ENCODE data around the gene MS4A2.

The MS4A2 gene

DNA sequence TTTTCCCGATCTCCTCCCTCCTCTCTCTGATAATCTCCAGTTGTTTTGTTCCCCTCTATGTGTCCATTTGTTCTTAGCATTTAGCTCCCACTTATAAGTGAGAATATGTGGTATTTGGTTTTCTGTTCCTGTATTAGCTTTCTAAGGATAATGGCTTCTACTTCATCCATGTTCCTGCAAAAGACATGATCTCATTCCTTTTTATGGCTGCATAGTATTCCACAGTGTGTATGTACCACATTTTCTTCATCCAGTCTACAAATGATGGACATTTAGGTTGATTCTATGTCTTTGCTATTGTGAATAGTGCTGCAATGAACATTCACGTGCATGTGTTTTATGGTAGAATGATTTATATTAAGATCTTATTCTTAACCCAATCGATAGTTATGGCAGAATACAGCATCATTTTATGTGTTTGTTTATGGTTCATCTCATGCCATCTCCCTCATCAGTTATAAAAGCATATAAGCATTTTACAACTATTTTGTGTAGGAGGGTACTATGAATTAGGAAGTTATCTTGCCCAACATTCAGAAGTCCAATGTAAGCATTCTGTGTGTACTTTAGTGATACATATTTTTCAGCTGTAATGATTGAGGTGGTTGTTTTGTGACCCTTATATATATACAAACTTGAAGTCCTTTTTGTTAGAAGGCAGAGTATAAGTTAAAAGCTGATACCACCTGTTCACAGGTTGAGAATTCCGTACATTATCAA is 28.8 kb upstream of the MS4A2 start:
- TF ChIP-seq FOXP2 (optimal IDR thresholded peaks at IDR 0.05; ENCODE audit: borderline replicate concordance, extremely low read depth, extremely low read length, insufficient read depth) (no peak), POLR2AphosphoS5 (IDR thresholded peaks at IDR 0.05; ENCODE audit: low read depth, low read length) (no peak), SIN3A (IDR thresholded peaks at IDR 0.05; ENCODE audit: borderline replicate concordance, insufficient read depth, low read length) (no peak), TAF1 (IDR thresholded peaks at IDR 0.05; ENCODE audit: borderline replicate concordance, insufficient read depth, low read length) (no peak), REST (IDR thresholded peaks at IDR 0.05; ENCODE audit: insufficient read depth in 1 of 2, low read depth in 2 of 2, low read length in 2 of 2) (no peak)

DNA sequence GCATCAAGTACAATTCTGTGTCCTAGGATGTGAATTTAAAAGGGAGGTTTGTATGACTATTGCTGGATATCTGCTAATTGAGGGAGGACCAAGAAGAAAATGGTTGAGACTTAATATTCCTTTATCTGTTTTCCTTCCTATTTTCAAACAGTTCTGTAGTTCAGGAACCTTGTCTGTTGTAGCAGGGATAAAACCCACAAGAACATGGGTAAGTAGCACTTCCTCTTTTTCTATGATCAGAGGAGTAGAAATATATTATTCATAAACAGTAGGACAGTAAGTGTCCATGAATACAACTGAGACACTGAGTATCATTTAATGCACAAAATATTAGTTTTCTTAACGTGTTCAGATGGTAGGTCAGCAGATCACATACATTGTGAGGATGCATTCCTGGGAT is 24.4 kb upstream of the MS4A2 start:
- TF ChIP-seq REST (IDR thresholded peaks at IDR 0.05; ENCODE audit: insufficient read depth in 1 of 2, low read depth in 2 of 2, low read length in 2 of 2): no peak
- no peak for TF ChIP-seq TAF1 (IDR thresholded peaks at IDR 0.05; ENCODE audit: borderline replicate concordance, insufficient read depth, low read length)
- TF ChIP-seq SIN3A (IDR thresholded peaks at IDR 0.05; ENCODE audit: borderline replicate concordance, insufficient read depth, low read length): no peak
- no peak for TF ChIP-seq POLR2AphosphoS5 (IDR thresholded peaks at IDR 0.05; ENCODE audit: low read depth, low read length)
- TF ChIP-seq FOXP2 (optimal IDR thresholded peaks at IDR 0.05; ENCODE audit: borderline replicate concordance, extremely low read depth, extremely low read length, insufficient read depth): no peak

- TF ChIP-seq FOXP2 (optimal IDR thresholded peaks at IDR 0.05; ENCODE audit: borderline replicate concordance, extremely low read depth, extremely low read length, insufficient read depth): no peak
- TF ChIP-seq SIN3A (IDR thresholded peaks at IDR 0.05; ENCODE audit: borderline replicate concordance, insufficient read depth, low read length): no peak
- TF ChIP-seq REST (IDR thresholded peaks at IDR 0.05; ENCODE audit: insufficient read depth in 1 of 2, low read depth in 2 of 2, low read length in 2 of 2): no peak
- TF ChIP-seq TAF1 (IDR thresholded peaks at IDR 0.05; ENCODE audit: borderline replicate concordance, insufficient read depth, low read length): no peak
- no peak for TF ChIP-seq POLR2AphosphoS5 (IDR thresholded peaks at IDR 0.05; ENCODE audit: low read depth, low read length)
These were observed 22.7 kb upstream of the MS4A2 start for GRCh38 chr11:60065801-60066200.

DNA sequence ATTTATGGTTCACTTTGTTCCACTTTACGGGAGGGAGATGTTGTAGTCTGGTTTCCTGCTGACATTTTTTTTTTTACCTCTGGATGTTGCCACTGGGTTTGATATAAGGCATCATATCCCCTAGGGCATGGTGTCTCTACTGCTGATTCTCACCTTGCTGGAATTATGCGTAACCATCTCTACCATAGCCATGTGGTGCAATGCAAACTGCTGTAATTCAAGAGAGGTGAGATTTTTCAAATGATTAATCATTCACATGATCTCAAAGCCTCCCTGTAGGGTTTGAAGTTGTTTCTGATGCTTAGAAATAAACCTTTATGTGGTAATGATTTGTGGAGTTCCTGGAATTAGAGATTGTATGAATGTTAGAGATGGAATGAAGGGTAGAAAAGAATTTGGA is 19.0 kb upstream of the MS4A2 start:
- TF ChIP-seq POLR2AphosphoS5 (IDR thresholded peaks at IDR 0.05; ENCODE audit: low read depth, low read length) (no peak), FOXP2 (optimal IDR thresholded peaks at IDR 0.05; ENCODE audit: borderline replicate concordance, extremely low read depth, extremely low read length, insufficient read depth) (no peak), TAF1 (IDR thresholded peaks at IDR 0.05; ENCODE audit: borderline replicate concordance, insufficient read depth, low read length) (no peak), SIN3A (IDR thresholded peaks at IDR 0.05; ENCODE audit: borderline replicate concordance, insufficient read depth, low read length) (no peak), REST (IDR thresholded peaks at IDR 0.05; ENCODE audit: insufficient read depth in 1 of 2, low read depth in 2 of 2, low read length in 2 of 2) (no peak)

Data from PFSK-1 (cell line).